H1 (cell line): ENCODE results near the gene KRT3. TPM values are rescaled to one million over a fixed set of nuclear protein-coding genes. Genes with fewer than 3 reads are reported as not detected.
A peak's percentile ranks its signal among the peaks of the same experiment; 100 is the strongest.

Experiments used
- CTCF ChIA-PET: fragments of 300-600 bp; sonication (Branson Sonifier 250); formaldehyde crosslinking; loops from one replicate; lab custom pipeline; 2021; ENCODE audit not compliant: partially characterized antibody; lab: Charles Lee
- POLR2A ChIA-PET: fragments of 300-600 bp; sonication (Branson Sonifier 250); formaldehyde crosslinking; loops from one replicate; lab custom pipeline; 2021; ENCODE audit warnings: inconsistent platforms; ENCODE audit not compliant: partially characterized antibody; lab: Charles Lee
- DNase-seq, 2 experiments: peaks; one replicate each; pipeline versions ENCODE4 v3.0.0 to v3.0.0-alpha.2; 2010 to 2022; ENCODE audit warnings: low spot score in 2 of 2, low read depth in 1 of 2, mixed read lengths in 1 of 2
- FAIRE-seq: peaks from 2 replicates; lab custom pipeline; 2011; peaks lifted over from hg19 to GRCh38; lab: Jason Lieb, UNC
- H2AFZ ChIP-seq: 2 replicates; pipeline ENCODE4 v1.8.1; 2012; ENCODE audit warnings: low read length, inconsistent platforms
- H2AK5ac ChIP-seq: 2 replicates; pipeline ENCODE4 v1.6.1; 2013; ENCODE audit warnings: low read depth, low read length
- H2BK120ac ChIP-seq: replicated peaks from 2 replicates; pipeline ENCODE3; 2013; ENCODE audit warnings: low read depth, low read length, inconsistent platforms
- H2BK12ac ChIP-seq: 2 replicates; pipeline ENCODE4 v1.6.1; 2013; ENCODE audit warnings: low read depth, low read length
- H2BK15ac ChIP-seq: 2 replicates; pipeline ENCODE4 v1.6.1; 2013; ENCODE audit warnings: low read length
- H2BK20ac ChIP-seq: 2 replicates; pipeline ENCODE4 v1.6.1; 2013; ENCODE audit warnings: low read length
- H2BK5ac ChIP-seq: 2 replicates; pipeline ENCODE4 v1.6.1; 2013; ENCODE audit warnings: low read depth, low read length
- H3K14ac ChIP-seq: 2 replicates; pipeline ENCODE4 v1.6.1; 2013; ENCODE audit warnings: inconsistent platforms; ENCODE audit not compliant: insufficient read length
- H3K18ac ChIP-seq: 2 replicates; pipeline ENCODE4 v1.6.1; 2013; ENCODE audit warnings: low read length; ENCODE audit errors: extremely low read depth
- H3K23ac ChIP-seq: 2 replicates; pipeline ENCODE4 v1.6.1; 2013; ENCODE audit warnings: inconsistent platforms; ENCODE audit not compliant: insufficient read length
- H3K23me2 ChIP-seq: 2 replicates; pipeline ENCODE4 v1.6.1; 2013; ENCODE audit warnings: low read depth, low read length
- H3K27ac ChIP-seq: 2 replicates; pipeline ENCODE4 v1.6.1; 2011; ENCODE audit warnings: low read depth, low read length, inconsistent platforms
- H3K27me3 ChIP-seq, 4 experiments: replicated peaks in 1 of 4; 1 replicate in 1 of 4; 2 replicates in 3 of 4; pipeline versions ENCODE4 v1.6.1 to v1.8.1; 2011 to 2013; ENCODE audit warnings: low read length in 3 of 4, mild to moderate bottlenecking in 3 of 4, inconsistent platforms in 2 of 4, mixed read lengths in 2 of 4, moderate library complexity in 1 of 4; ENCODE audit not compliant: control insufficient read depth in 3 of 4, insufficient read depth in 3 of 4; ENCODE audit errors: extremely low read depth in 1 of 4
- H3K36me3 ChIP-seq, 4 experiments: 2 replicates each; pipeline versions ENCODE4 v1.6.1 to v1.8.1; 2011 to 2013; ENCODE audit warnings: mild to moderate bottlenecking in 4 of 4, low read length in 3 of 4, moderate library complexity in 2 of 4, control low read depth in 1 of 4, inconsistent platforms in 1 of 4; ENCODE audit not compliant: insufficient read depth in 4 of 4, control insufficient read depth in 2 of 4
- H3K4ac ChIP-seq: replicated peaks from 2 replicates; pipeline ENCODE3; 2013; ENCODE audit warnings: low read length, low read depth, mixed read lengths, inconsistent platforms; ENCODE audit not compliant: insufficient read length
- H3K4me1 ChIP-seq, 4 experiments: replicated peaks in 1 of 4; 1 replicate in 1 of 4; 2 replicates in 3 of 4; pipeline versions ENCODE4 v1.6.1 to v1.8.1; 2011 to 2013; ENCODE audit warnings: low read length in 3 of 4, inconsistent platforms in 2 of 4, mixed read lengths in 1 of 4; ENCODE audit not compliant: insufficient read depth in 4 of 4, control insufficient read depth in 3 of 4
- H3K4me2 ChIP-seq, 2 experiments: 2 replicates each; pipeline versions ENCODE4 v1.6.1 to v1.8.1; 2011 to 2013; ENCODE audit warnings: low read depth in 2 of 2, low read length in 2 of 2, control low read depth in 1 of 2, inconsistent platforms in 1 of 2, mild to moderate bottlenecking in 1 of 2; ENCODE audit not compliant: insufficient read depth in 1 of 2
- H3K4me3 ChIP-seq, 4 experiments: fragments of 200-600, 300-600 bp in 1 of 4; sonication (generic), shearing (Covaris generic), sonication (Bioruptor Twin) in 1 of 4; 2 replicates each; pipeline versions ENCODE4 v1.5.1 to v1.8.1; 2011 to 2016; ENCODE audit warnings: low read length in 4 of 4, low read depth in 3 of 4, control low read depth in 2 of 4, inconsistent platforms in 2 of 4, mild to moderate bottlenecking in 2 of 4, mixed read lengths in 1 of 4, moderate library complexity in 1 of 4; ENCODE audit not compliant: insufficient read depth in 2 of 4; ENCODE audit errors: extremely low read depth in 1 of 4
- H3K56ac ChIP-seq: replicated peaks from 2 replicates; pipeline ENCODE3; 2013; ENCODE audit warnings: low read depth, mild to moderate bottlenecking, mixed read lengths, low read length, inconsistent platforms; ENCODE audit not compliant: insufficient read length
- H3K79me1 ChIP-seq: 2 replicates; pipeline ENCODE4 v1.6.1; 2013; ENCODE audit warnings: low read depth, low read length, control low read depth
- H3K79me2 ChIP-seq, 2 experiments: 2 replicates each; pipeline versions ENCODE4 v1.6.1 to v1.8.1; 2012 to 2013; ENCODE audit warnings: low read length in 2 of 2, mild to moderate bottlenecking in 2 of 2, inconsistent platforms in 1 of 2; ENCODE audit not compliant: insufficient read depth in 2 of 2, control insufficient read depth in 1 of 2
- H3K9ac ChIP-seq, 4 experiments: replicated peaks in 1 of 4; 1 replicate in 1 of 4; 2 replicates in 3 of 4; pipeline versions ENCODE4 v1.6.1 to v1.8.1; 2011 to 2013; ENCODE audit warnings: low read depth in 3 of 4, low read length in 3 of 4, control low read depth in 2 of 4, mild to moderate bottlenecking in 2 of 4, moderate library complexity in 2 of 4, inconsistent platforms in 1 of 4; ENCODE audit errors: extremely low read depth in 1 of 4
- H3K9me3 ChIP-seq, 2 experiments: 2 replicates each; pipeline versions ENCODE4 v1.6.1 to v1.8.1; 2012 to 2013; ENCODE audit warnings: mild to moderate bottlenecking in 2 of 2, moderate library complexity in 2 of 2, control low read depth in 1 of 2, inconsistent platforms in 1 of 2, low read depth in 1 of 2, low read length in 1 of 2, mixed read lengths in 1 of 2; ENCODE audit not compliant: insufficient read depth in 2 of 2
- H4K20me1 ChIP-seq, 2 experiments: replicated peaks in 1 of 2; 2 replicates each; pipeline versions ENCODE3 to v1.8.1; 2011 to 2013; ENCODE audit warnings: inconsistent platforms in 2 of 2, low read length in 2 of 2, mild to moderate bottlenecking in 1 of 2; ENCODE audit not compliant: insufficient read depth in 2 of 2, control insufficient read depth in 1 of 2
- H4K5ac ChIP-seq: 2 replicates; pipeline ENCODE4 v1.6.1; 2013; ENCODE audit warnings: low read length, low read depth, mixed read lengths, inconsistent platforms; ENCODE audit not compliant: insufficient read length
- H4K8ac ChIP-seq: 2 replicates; pipeline ENCODE4 v1.8.0; 2013; ENCODE audit warnings: mild to moderate bottlenecking, moderate library complexity, low read length, inconsistent platforms; ENCODE audit not compliant: insufficient read depth; ENCODE audit errors: extremely low read depth
- H4K91ac ChIP-seq: replicated peaks from 2 replicates; pipeline ENCODE3; 2013; ENCODE audit warnings: low read length, mixed read lengths, inconsistent platforms; ENCODE audit not compliant: insufficient read length
- CEBPB ChIP-seq: IDR thresholded peaks from 2 replicates; pipeline ENCODE4 v1.6.1; 2012; ENCODE audit warnings: low read depth, low read length
- CTBP2 ChIP-seq: IDR thresholded peaks from 2 replicates; pipeline ENCODE4 v1.7.0; 2011; ENCODE audit warnings: borderline replicate concordance, mild to moderate bottlenecking, moderate library complexity, mixed read lengths, low read length; ENCODE audit not compliant: insufficient read depth, insufficient read length
- HDAC6 ChIP-seq: IDR thresholded peaks from one replicate; pipeline ENCODE4 v1.7.1; 2012; ENCODE audit warnings: low read depth, mild to moderate bottlenecking, inconsistent platforms, low read length, moderate library complexity
- POLR2A ChIP-seq, 2 experiments: IDR thresholded peaks; 1 replicate in 1 of 2; 2 replicates in 1 of 2; pipeline ENCODE4 v1.6.1; 2011; ENCODE audit warnings: low read depth in 2 of 2, low read length in 2 of 2, mild to moderate bottlenecking in 2 of 2; ENCODE audit errors: control extremely low read depth in 1 of 2
- RBBP5 ChIP-seq: IDR thresholded peaks from 2 replicates; pipeline ENCODE4 v1.7.1; 2012; ENCODE audit warnings: low read depth, mild to moderate bottlenecking, inconsistent platforms, low read length, moderate library complexity, borderline replicate concordance
- RNF2 ChIP-seq: fragments of 200-900, 300-1000 bp; sonication (generic); IDR thresholded peaks from 2 replicates; pipeline ENCODE4 v1.7.1; 2016; ENCODE audit warnings: borderline replicate concordance, low read depth, mild to moderate bottlenecking, antibody characterized with exemption, low read length; ENCODE audit not compliant: poor library complexity, severe bottlenecking; ENCODE audit errors: missing control alignments
- SIRT6 ChIP-seq: IDR thresholded peaks from one replicate; pipeline ENCODE4 v1.7.1; 2012; ENCODE audit warnings: low read length, inconsistent platforms
- TAF1 ChIP-seq: IDR thresholded peaks from 2 replicates; pipeline ENCODE4 v1.6.1; 2011; ENCODE audit warnings: mild to moderate bottlenecking, low read depth, low read length
- TEAD4 ChIP-seq: IDR thresholded peaks from 2 replicates; pipeline ENCODE4 v1.6.1; 2012; ENCODE audit warnings: low read depth, low read length, inconsistent platforms, mixed read lengths
- ZNF274 ChIP-seq: IDR thresholded peaks from 2 replicates; pipeline ENCODE4 v1.7.0; 2012; ENCODE audit warnings: low read length, borderline replicate concordance; ENCODE audit errors: extremely low read depth
- WGBS, 2 experiments: shearing (Covaris generic) in 1 of 2; methylation state at CpG; one replicate each; pipeline versions ENCODE4 v1.1.6 to v1.1.7; 2013 to 2015; ENCODE audit warnings: low lambda C conversion rate in 2 of 2, mixed read lengths in 2 of 2, inconsistent platforms in 1 of 2, low coverage in 1 of 2, missing lambda C conversion rate in 1 of 2; ENCODE audit not compliant: insufficient replicate concordance in 2 of 2, insufficient coverage in 1 of 2, insufficient read length in 1 of 2; ENCODE audit errors: extremely low coverage in 1 of 2, missing lambda C conversion rate in 1 of 2; 5-methylcytosine and 5-hydroxymethylcytosine counted together
- polyA plus RNA-seq, 7 experiments: library from polyadenylated mRNA; depleted of rRNA in 3 of 7; stranded (reverse) in 5 of 7; unstranded in 2 of 7; fragments of >200 nt in 5 of 7; fragments of 200-250 nt in 2 of 7; gene quantifications; 1 replicate in 5 of 7; 2 replicates in 1 of 7; 4 replicates in 1 of 7; pipeline versions ENCODE4 v1.2.1 to v1.2.3, GENCODE V29; 2011 to 2013; ENCODE audit warnings: missing spikeins in 2 of 7, mixed read lengths in 2 of 7
- total RNA-seq: library from RNA; stranded (reverse); fragmentation: NEBNext Ultra II Directional; extraction: Animal tissue kit (Norgen Biotek cat#: 25700); gene quantifications from 2 replicates; pipeline ENCODE4 v1.2.1, GENCODE V29; 2021
- TF ChIP-seq, protein P1 (sequence below): IDR thresholded peaks from 2 replicates; pipeline ENCODE4 v1.6.1; 2012; ENCODE audit warnings: low read length, inconsistent platforms

The KRT3 gene
- total and polyA plus RNA-seq, 2 of the 8 experiments (the other 6 are each of a cell fraction or from before 2014, with no cell fraction given), result not detected

DNA sequence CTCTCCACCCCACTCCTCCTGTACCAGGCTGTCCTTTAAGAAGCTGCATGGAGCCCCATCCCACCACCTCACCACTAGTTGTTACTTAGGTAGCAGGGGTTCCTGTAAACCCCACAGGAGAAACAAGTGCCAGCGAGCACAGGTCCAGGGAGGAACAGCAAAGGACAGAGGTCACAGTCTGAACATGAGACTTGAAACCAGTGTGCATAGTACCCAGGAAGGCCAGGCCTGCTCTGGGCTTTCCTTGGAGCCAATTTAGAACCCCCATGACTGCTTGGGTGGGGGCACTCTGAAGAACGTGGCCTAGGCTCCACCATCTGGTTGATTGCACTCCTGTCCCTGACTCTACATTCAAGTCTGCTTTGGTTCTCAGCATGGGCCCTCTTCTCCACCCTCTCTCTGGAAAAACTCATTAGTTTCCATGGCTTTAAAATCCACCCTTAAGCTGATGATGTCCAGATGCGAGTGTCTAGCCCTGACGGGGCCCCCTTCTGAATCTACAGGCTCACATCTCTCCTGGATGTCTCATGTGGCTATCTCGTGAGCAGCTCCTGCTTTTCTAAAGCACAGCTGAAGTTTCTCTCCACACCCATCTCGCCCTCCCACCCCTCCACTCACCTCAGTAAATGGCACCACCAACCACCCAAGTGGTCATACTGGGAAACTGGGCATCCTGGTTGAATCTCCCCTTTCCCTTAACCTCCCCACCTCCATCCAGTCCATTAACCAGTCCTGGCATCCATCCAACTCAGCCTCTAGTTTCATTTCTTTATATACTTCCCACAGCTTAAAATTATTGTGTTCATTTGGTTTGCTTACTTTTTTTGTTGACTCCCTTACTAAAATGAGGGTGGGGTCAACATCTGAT, 8.4 kb downstream of the KRT3 start:
- no peak overlapping the region for H3K4me2 ChIP-seq
- no peak overlapping the region for H4K5ac ChIP-seq
- no peaks in the 10 kb centered on the region for H3K27me3 ChIP-seq
- no peak overlapping the region for H2AK5ac ChIP-seq
- H3K23me2 ChIP-seq, result no peaks in the 10 kb centered on the region
- no peak for DNase-seq
- H4K91ac ChIP-seq, result no peak overlapping the region
- H3K14ac ChIP-seq, result no peak overlapping the region
- no peak overlapping the region for H3K9ac ChIP-seq
- no peak overlapping the region for H3K4me3 ChIP-seq
- no peak overlapping the region for H2AFZ ChIP-seq
- H3K27ac ChIP-seq, result no peak overlapping the region
- no peak for FAIRE-seq
- H3K4ac ChIP-seq, result no peak overlapping the region
- H3K9me3 ChIP-seq, result no peaks in the 10 kb centered on the region
- H3K23ac ChIP-seq, result no peak overlapping the region
- no peaks in the 10 kb centered on the region for H3K79me2 ChIP-seq
- H2BK5ac ChIP-seq, result no peak overlapping the region
- no peaks in the 10 kb centered on the region for H3K4me1 ChIP-seq
- H3K36me3 ChIP-seq, result no peaks in the 10 kb centered on the region
- peak overlapping the region; percentile 19; the same call in 1 of the 2 replicates for H4K8ac ChIP-seq
- no peak overlapping the region for H3K18ac ChIP-seq
- POLR2A ChIA-PET, result no interaction called here
- 87% methylated on average over 6 of the region's 6 CpGs; no CpG with 5 or more reads in 1 of the 2 experiments for WGBS, 2 experiments
- H3K79me1 ChIP-seq, result no peaks in the 10 kb centered on the region
- no peak overlapping the region for H2BK120ac ChIP-seq
- H2BK12ac ChIP-seq, result no peak overlapping the region
- H3K56ac ChIP-seq, result no peak overlapping the region
- no peak overlapping the region for H2BK15ac ChIP-seq
- H2BK20ac ChIP-seq, result no peak overlapping the region
- CTCF ChIA-PET, result interaction anchor here (0.7 to 2.2 kb wide), 5 partner anchors 8 to 587 kb away, joined by 3 to 6 read pairs (median 3); no protein-coding TSS in a partner anchor
- H4K20me1 ChIP-seq, result no peaks in the 10 kb centered on the region
- TF ChIP-seq TAF1 (no peak), POLR2A (IDR thresholded peaks at IDR 0.05; ENCODE audit: control extremely low read depth in 1 of 2, low read depth in 2 of 2, low read length in 2 of 2) (no peak), CTBP2 (no peak), RNF2 (no peak), CEBPB (no peak), SIRT6 (no peak), RBBP5 (no peak), TEAD4 (no peak), HDAC6 (no peak), ZNF274 (no peak)
- TF ChIP-seq, protein P1, sequence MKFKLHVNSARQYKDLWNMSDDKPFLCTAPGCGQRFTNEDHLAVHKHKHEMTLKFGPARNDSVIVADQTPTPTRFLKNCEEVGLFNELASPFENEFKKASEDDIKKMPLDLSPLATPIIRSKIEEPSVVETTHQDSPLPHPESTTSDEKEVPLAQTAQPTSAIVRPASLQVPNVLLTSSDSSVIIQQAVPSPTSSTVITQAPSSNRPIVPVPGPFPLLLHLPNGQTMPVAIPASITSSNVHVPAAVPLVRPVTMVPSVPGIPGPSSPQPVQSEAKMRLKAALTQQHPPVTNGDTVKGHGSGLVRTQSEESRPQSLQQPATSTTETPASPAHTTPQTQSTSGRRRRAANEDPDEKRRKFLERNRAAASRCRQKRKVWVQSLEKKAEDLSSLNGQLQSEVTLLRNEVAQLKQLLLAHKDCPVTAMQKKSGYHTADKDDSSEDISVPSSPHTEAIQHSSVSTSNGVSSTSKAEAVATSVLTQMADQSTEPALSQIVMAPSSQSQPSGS, result no peak
